HepG2 (cell line): ENCODE results near the gene C9orf43. TPM values are rescaled to one million over a fixed set of nuclear protein-coding genes. Genes with fewer than 3 reads are reported as not detected.

Experiments used
- ETS1 ChIP-seq: sonication (generic); formaldehyde crosslinking; IDR thresholded peaks from 2 replicates; pipeline ENCODE4 v1.4.0; 2020; ENCODE audit warnings: missing genetic modification reagents
- GPN1 ChIP-seq: sonication (generic); formaldehyde crosslinking; IDR thresholded peaks from 2 replicates; pipeline ENCODE4 v1.5.1; 2020; ENCODE audit warnings: missing genetic modification reagents, borderline replicate concordance
- KDM1A ChIP-seq: IDR thresholded peaks from 2 replicates; pipeline ENCODE4 v1.6.1; 2016; ENCODE audit warnings: missing compliant biosample characterization
- KLF15 ChIP-seq: sonication (generic); formaldehyde crosslinking; IDR thresholded peaks from 2 replicates; pipeline ENCODE4 v1.8.1; 2023; ENCODE audit warnings: borderline replicate concordance, mild to moderate bottlenecking, inconsistent platforms, missing genetic modification reagents, mixed read lengths
- REST ChIP-seq, 2 experiments: IDR thresholded peaks; 2 replicates each; pipeline ENCODE4 v1.6.1; 2011 to 2012; ENCODE audit warnings: low read length in 2 of 2, borderline replicate concordance in 1 of 2, low read depth in 1 of 2, mild to moderate bottlenecking in 1 of 2, moderate library complexity in 1 of 2
- SOX6 ChIP-seq, 2 experiments: fragments of 450-650 bp in 1 of 2; sonication (generic) in 1 of 2; formaldehyde crosslinking in 1 of 2; IDR thresholded peaks; 2 replicates each; pipeline versions ENCODE4 v1.4.0 to v1.6.1; 2017 to 2020; ENCODE audit warnings: antibody characterized with exemption in 1 of 2, mild to moderate bottlenecking in 1 of 2, missing genetic modification reagents in 1 of 2
- ZFP91 ChIP-seq: sonication (generic); formaldehyde crosslinking; IDR thresholded peaks from 2 replicates; pipeline ENCODE4 v1.9.0; 2022; ENCODE audit warnings: missing genetic modification reagents, mild to moderate bottlenecking, borderline replicate concordance
- ZMYM4 ChIP-seq: sonication (generic); formaldehyde crosslinking; IDR thresholded peaks from 2 replicates; pipeline ENCODE4 v1.8.1; 2023; ENCODE audit warnings: mild to moderate bottlenecking, missing genetic modification reagents
- ZNF296 ChIP-seq: sonication (generic); formaldehyde crosslinking; conservative IDR thresholded peaks from 2 replicates; pipeline ENCODE4 v1.5.0; 2020; ENCODE audit warnings: mild to moderate bottlenecking, missing genetic modification reagents
- ZNF530 ChIP-seq: sonication (generic); formaldehyde crosslinking; IDR thresholded peaks from 2 replicates; pipeline ENCODE4 v1.5.0; 2020; ENCODE audit warnings: low read depth, mild to moderate bottlenecking, missing genetic modification reagents
- ZSCAN29 ChIP-seq: sonication (generic); formaldehyde crosslinking; conservative IDR thresholded peaks from 2 replicates; pipeline ENCODE4 v1.4.0; 2020; ENCODE audit warnings: mild to moderate bottlenecking, missing genetic modification reagents
- polyA plus RNA-seq, 8 experiments: library from polyadenylated mRNA; depleted of rRNA in 3 of 8; stranded (reverse) in 7 of 8; unstranded in 1 of 8; fragments of >200 nt; fragmentation: Illumina TruSeq in 4 of 8; extraction: Trizol in 4 of 8; gene quantifications; 2 replicates each; pipeline versions ENCODE4 v1.2.1 to v1.2.3, GENCODE V29; 2011 to 2016; ENCODE audit warnings: low read depth in 4 of 8, missing spikeins in 1 of 8, mixed read lengths in 1 of 8; ENCODE audit not compliant: insufficient read depth in 1 of 8
- total RNA-seq, 5 experiments: library from RNA; depleted of rRNA; stranded (reverse); fragments of >200 nt; fragmentation: Illumina TruSeq; extraction: Trizol; gene quantifications; 2 replicates each; pipeline ENCODE4 v1.2.3, GENCODE V29; 2016; ENCODE audit warnings: low read depth in 1 of 5
- TF ChIP-seq, protein P1 (sequence below): IDR thresholded peaks from 2 replicates; pipeline ENCODE4 v1.4.0; 2020; ENCODE audit warnings: mild to moderate bottlenecking, missing genetic modification reagents
- TF ChIP-seq, protein P2 (sequence below): sonication (generic); formaldehyde crosslinking; IDR thresholded peaks from 2 replicates; pipeline ENCODE4 v1.4.0; 2020; ENCODE audit warnings: missing genetic modification reagents

C9orf43 gene
- total and polyA plus RNA-seq, 2 of the 13 experiments (the other 11 are each of a cell fraction or from before 2014, with no cell fraction given) = 0.24 to 0.31 TPM

DNA sequence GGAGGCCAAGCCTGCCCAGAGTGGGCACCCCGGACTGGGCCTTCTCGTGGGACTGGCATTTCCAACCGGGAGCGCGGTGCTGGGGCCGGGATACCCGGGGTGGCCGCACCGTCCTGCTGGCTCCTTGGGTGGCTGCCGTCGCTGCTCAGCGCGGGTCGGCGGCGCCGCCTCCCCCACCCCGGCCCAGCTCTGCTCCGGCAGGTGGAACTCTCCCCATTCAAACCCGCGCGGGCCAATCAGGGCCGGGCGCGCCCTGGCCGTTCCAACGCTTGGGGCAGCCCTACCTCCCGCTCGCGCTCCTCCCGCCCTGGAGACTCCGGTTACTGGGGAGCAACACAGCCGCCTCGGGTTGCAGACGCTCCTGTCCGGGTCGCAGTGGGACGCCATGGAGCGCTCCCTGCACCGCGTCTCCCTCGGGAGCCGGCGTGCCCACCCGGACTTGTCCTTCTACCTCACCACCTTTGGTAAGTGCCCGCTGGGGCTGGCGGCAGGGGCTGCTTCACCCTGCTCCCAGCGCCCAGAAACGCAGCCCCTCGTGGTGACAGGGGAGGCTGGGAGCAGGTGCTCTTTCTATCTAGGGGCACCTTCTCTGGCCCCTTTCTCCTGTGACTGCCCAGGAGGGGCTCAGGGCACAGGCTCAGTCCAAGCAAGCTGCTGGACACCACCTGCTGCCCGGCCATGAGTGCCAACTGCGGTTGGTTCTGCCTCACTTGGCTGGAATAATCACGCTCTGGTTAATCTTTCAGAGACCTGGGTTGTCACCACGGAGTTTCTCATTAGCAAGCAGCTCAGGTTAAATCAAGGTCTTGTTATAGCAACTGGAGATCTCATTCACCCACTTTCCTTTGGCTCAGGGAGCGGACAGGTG lies 53.1 kb downstream of the C9orf43 start, which contains the start of gene RGS3 (continued):
- TF ChIP-seq ZSCAN29 (CRISPR knock-in tag) (0 out of 2 replicates have a peak, but pooled peaks have one; percentile 8), ZFP91 (CRISPR knock-in tag) (peak; percentile 86), ZNF530 (CRISPR knock-in tag) (no peak), KLF15 (CRISPR knock-in tag) (no peak), ZNF296 (CRISPR knock-in tag) (no peak), GPN1 (no peak), REST (IDR thresholded peaks at IDR 0.05; ENCODE audit: borderline replicate concordance in 1 of 2, low read depth in 1 of 2, low read length in 2 of 2) (no peak), ZMYM4 (CRISPR knock-in tag) (peak; percentile 69), KDM1A (no peak), ETS1 (CRISPR knock-in tag) (no peak), SOX6 (IDR thresholded peaks at IDR 0.05) (no peak), SOX6 (CRISPR knock-in tag; IDR thresholded peaks at IDR 0.05) (peak; percentile 44)
- TF ChIP-seq, protein P1, sequence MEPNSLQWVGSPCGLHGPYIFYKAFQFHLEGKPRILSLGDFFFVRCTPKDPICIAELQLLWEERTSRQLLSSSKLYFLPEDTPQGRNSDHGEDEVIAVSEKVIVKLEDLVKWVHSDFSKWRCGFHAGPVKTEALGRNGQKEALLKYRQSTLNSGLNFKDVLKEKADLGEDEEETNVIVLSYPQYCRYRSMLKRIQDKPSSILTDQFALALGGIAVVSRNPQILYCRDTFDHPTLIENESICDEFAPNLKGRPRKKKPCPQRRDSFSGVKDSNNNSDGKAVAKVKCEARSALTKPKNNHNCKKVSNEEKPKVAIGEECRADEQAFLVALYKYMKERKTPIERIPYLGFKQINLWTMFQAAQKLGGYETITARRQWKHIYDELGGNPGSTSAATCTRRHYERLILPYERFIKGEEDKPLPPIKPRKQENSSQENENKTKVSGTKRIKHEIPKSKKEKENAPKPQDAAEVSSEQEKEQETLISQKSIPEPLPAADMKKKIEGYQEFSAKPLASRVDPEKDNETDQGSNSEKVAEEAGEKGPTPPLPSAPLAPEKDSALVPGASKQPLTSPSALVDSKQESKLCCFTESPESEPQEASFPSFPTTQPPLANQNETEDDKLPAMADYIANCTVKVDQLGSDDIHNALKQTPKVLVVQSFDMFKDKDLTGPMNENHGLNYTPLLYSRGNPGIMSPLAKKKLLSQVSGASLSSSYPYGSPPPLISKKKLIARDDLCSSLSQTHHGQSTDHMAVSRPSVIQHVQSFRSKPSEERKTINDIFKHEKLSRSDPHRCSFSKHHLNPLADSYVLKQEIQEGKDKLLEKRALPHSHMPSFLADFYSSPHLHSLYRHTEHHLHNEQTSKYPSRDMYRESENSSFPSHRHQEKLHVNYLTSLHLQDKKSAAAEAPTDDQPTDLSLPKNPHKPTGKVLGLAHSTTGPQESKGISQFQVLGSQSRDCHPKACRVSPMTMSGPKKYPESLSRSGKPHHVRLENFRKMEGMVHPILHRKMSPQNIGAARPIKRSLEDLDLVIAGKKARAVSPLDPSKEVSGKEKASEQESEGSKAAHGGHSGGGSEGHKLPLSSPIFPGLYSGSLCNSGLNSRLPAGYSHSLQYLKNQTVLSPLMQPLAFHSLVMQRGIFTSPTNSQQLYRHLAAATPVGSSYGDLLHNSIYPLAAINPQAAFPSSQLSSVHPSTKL = peak; percentile 14; the same call in 1 of the 2 replicates
- TF ChIP-seq, protein P2, sequence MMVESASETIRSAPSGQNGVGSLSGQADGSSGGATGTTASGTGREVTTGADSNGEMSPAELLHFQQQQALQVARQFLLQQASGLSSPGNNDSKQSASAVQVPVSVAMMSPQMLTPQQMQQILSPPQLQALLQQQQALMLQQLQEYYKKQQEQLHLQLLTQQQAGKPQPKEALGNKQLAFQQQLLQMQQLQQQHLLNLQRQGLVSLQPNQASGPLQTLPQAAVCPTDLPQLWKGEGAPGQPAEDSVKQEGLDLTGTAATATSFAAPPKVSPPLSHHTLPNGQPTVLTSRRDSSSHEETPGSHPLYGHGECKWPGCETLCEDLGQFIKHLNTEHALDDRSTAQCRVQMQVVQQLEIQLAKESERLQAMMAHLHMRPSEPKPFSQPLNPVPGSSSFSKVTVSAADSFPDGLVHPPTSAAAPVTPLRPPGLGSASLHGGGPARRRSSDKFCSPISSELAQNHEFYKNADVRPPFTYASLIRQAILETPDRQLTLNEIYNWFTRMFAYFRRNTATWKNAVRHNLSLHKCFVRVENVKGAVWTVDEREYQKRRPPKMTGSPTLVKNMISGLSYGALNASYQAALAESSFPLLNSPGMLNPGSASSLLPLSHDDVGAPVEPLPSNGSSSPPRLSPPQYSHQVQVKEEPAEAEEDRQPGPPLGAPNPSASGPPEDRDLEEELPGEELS (CRISPR knock-in tag) = no peak
